ENCODE measurements around the gene NOL11.
"Not testable (repeated sequence)": the region's sequence is repeated elsewhere in the genome, so short reads cannot be mapped to it uniquely, and the experiment has no call there.

The NOL11 gene

GRCh38 chr17:67754686-67755085 lies 37.0 kb downstream of the NOL11 start:
- not testable (repeated sequence) for DNase-seq (ENCODE audit: low read depth)

GRCh38 chr17:67756766-67757165 lies 39.0 kb downstream of the NOL11 start:
- DNase-seq (ENCODE audit: low read depth) = not testable (repeated sequence)

GRCh38 chr17:67759355-67760171 lies 41.8 kb downstream of the NOL11 start:
- DNase-seq (ENCODE audit: low read depth) = no peak

DNA sequence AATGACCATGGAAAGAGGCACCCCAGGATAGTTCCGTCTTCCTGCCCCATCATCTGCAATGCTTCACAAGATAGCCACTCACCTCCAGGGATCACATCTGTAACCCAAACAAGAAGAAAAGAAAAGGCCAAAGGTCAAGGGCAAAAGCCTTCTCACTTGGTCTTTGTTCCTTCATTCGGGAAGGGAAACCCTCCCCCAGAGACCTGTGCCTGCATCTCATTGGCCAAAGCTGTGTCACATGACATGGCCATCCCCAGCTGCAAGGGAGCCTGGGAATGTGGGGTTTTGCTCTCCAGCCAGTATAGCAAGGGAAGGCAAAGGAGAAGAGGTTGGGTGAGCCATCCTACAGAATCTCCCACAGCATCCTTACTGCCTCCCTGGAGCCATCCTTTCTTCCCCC lies 47.9 kb downstream of the NOL11 start:
- DNase-seq (ENCODE audit: low read depth) = no peak

GRCh38 chr17:67769231-67769630 lies 51.5 kb downstream of the NOL11 start:
- no peak for DNase-seq (ENCODE audit: low read depth)

GRCh38 chr17:67770539-67770938 lies 52.8 kb downstream of the NOL11 start:
- no peak for DNase-seq (ENCODE audit: low read depth)

- DNase-seq (ENCODE audit: low read depth) = no peak
These were observed 54.9 kb downstream of the NOL11 start for GRCh38 chr17:67772679-67773078.

GRCh38 chr17:67773246-67773645 lies 55.5 kb downstream of the NOL11 start:
- no peak for DNase-seq (ENCODE audit: low read depth)

- DNase-seq (ENCODE audit: low read depth) = no peak
These were observed 61.4 kb downstream of the NOL11 start for GRCh38 chr17:67779098-67779672.

DNA sequence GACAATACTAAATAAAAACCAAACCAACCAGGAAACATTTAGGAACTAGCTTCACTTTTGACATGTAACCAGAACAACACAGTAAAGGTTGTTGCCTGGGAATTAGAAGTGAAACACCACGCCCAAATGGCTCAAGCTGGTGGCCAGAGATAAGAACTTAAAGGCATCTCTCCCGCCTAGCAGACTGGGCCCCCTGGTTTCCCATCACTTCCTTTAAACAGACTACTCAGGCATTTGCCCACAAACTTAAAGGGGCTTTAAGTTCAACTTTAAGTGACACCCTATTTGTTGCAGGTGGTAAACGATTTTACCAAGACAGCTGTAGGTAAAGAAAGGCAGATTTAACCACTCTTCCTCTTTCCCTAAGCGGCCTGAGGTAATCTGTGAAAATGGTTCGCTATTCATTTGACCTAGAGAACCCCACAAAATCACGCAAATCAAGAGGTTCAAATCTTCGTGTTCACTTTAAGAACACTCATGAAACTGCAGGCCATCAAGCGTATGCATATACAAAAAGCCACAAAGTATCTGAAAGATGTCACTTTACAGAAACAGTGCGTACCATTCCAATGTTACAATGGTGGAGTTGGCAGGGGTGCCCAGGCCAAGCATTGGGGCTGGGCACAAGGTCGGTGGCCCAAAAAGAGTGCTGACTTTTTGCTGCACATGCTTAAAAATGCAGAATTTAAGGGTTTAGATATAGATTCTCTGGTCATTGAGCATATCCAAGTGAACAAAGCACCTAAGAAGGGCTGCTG lies 66.8 kb downstream of the NOL11 start:
- no peak for DNase-seq (ENCODE audit: low read depth)

DNA sequence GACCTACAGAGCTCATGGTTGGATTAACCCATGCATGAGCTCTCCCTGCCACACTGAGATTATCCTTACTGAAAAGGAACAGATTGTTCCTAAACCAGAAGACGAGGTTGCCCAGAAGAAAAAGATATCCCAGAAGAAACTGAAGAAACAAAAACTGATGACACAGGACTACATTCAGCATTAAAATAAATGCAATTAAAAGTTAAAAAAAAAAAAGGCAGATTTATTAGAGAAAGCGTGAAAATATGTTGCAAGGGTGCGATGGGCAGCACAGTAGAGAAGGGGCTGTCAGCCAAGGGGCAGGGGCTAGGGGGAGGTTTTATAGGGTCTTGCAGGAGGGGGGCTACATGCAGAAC lies 67.4 kb downstream of the NOL11 start:
- DNase-seq (ENCODE audit: low read depth) = no peak

- no peak for DNase-seq (ENCODE audit: low read depth)
These were observed 67.8 kb downstream of the NOL11 start for GRCh38 chr17:67785504-67785903.
